Caco-2 (cell line): Measurements from ENCODE around the gene SMCO4. TPM values are rescaled to one million over a fixed set of nuclear protein-coding genes. Genes with fewer than 3 reads are reported as not detected.
"Not testable (repeated sequence)": the region's sequence is repeated elsewhere in the genome, so short reads cannot be mapped to it uniquely, and the experiment has no call there.

Experiments
- BruUV-seq: library from RNA; stranded (reverse); fragments of 400-500 nt; replicated peaks from 2 replicates; lab custom pipeline; 2021; lab: Mats Ljungman, UMichigan
- CTCF ChIA-PET: fragments of 300-600 bp; sonication (Branson Sonifier 250); formaldehyde crosslinking; loops from one replicate; lab custom pipeline; 2022; ENCODE audit warnings: antibody characterized with exemption; lab: Charles Lee
- POLR2A ChIA-PET: fragments of 300-600 bp; sonication (Branson Sonifier 250); formaldehyde crosslinking; loops from one replicate; lab custom pipeline; 2022; ENCODE audit warnings: antibody characterized with exemption; lab: Charles Lee
- DNase-seq, 2 experiments: peaks; one replicate each; pipeline versions ENCODE4 v3.0.0 to v3.0.0-alpha.2; 2020 to 2022
- H3K27me3 ChIP-seq: replicated peaks from 2 replicates; pipeline ENCODE4 v1.6.0; 2011; ENCODE audit warnings: low read length; ENCODE audit not compliant: control insufficient read depth, insufficient read depth
- H3K36me3 ChIP-seq: 2 replicates; pipeline ENCODE4 v1.5.1; 2011; ENCODE audit warnings: low read length; ENCODE audit not compliant: control insufficient read depth, insufficient read depth
- H3K4me1 ChIP-seq: fragments of 250-450 bp; sonication (Bioruptor Pico); 2 replicates; pipeline ENCODE4 v1.5.1; 2020; ENCODE audit warnings: mild to moderate bottlenecking
- H3K4me3 ChIP-seq: 2 replicates; pipeline ENCODE4 v1.5.1; 2011; ENCODE audit warnings: low read depth, mild to moderate bottlenecking, control low read depth, low read length
- H3K9me3 ChIP-seq: fragments of 250-450 bp; sonication (Bioruptor Pico); 2 replicates; pipeline ENCODE4 v1.5.1; 2020; ENCODE audit warnings: mild to moderate bottlenecking, moderate library complexity
- H3K27ac Mint-ChIP-seq: one replicate; pipeline ENCODE4 v1.8.0; 2022; ENCODE audit warnings: mixed read lengths; ENCODE audit not compliant: unreplicated experiment
- H3K27me3 Mint-ChIP-seq: one replicate; pipeline ENCODE4 v1.8.0; 2022; ENCODE audit warnings: mixed read lengths; ENCODE audit not compliant: insufficient read depth, unreplicated experiment
- H3K36me3 Mint-ChIP-seq: one replicate; pipeline ENCODE4 v1.8.0; 2022; ENCODE audit warnings: mild to moderate bottlenecking, mixed read lengths; ENCODE audit not compliant: insufficient read depth, unreplicated experiment
- H3K4me1 Mint-ChIP-seq: one replicate; pipeline ENCODE4 v1.8.0; 2022; ENCODE audit warnings: low read depth, mixed read lengths; ENCODE audit not compliant: unreplicated experiment
- H3K4me3 Mint-ChIP-seq: one replicate; pipeline ENCODE4 v1.8.0; 2022; ENCODE audit warnings: mild to moderate bottlenecking, moderate library complexity, mixed read lengths; ENCODE audit not compliant: unreplicated experiment
- H3K9me3 Mint-ChIP-seq: one replicate; pipeline ENCODE4 v1.8.0; 2022; ENCODE audit warnings: mixed read lengths; ENCODE audit not compliant: unreplicated experiment
- intact Hi-C: fragments of 100-400 bp; cut with micrococcal nuclease; formaldehyde crosslinking; loops from one replicate; pipeline ENCODE4 v1.10.0; 2022; ENCODE audit not compliant: unreplicated experiment
- total RNA-seq: library from RNA; stranded (reverse); gene quantifications from 2 replicates; pipeline ENCODE4 v1.2.3, GENCODE V29; 2022
- TF ChIP-seq, protein P1 (sequence below), 2 experiments: fragments of 200-600 bp in 1 of 2; IDR thresholded peaks; 1 replicate in 1 of 2; 2 replicates in 1 of 2; pipeline versions ENCODE4 v1.5.1 to v1.8.0; 2011 to 2022; ENCODE audit warnings: antibody characterized with exemption in 1 of 2, control low read depth in 1 of 2, inconsistent platforms in 1 of 2, low read depth in 1 of 2, low read length in 1 of 2, mild to moderate bottlenecking in 1 of 2, moderate library complexity in 1 of 2; ENCODE audit not compliant: insufficient read depth in 1 of 2, severe bottlenecking in 1 of 2, unreplicated experiment in 1 of 2

The SMCO4 gene
- total RNA-seq, 1 experiment from 2014 or later = 46.3 TPM

- Mint-ChIP-seq H3K4me3 (no peak overlapping the region), H3K9me3 (no peaks in the 10 kb centered on the region), H3K27ac (no peak overlapping the region), H3K4me1 (no peaks in the 10 kb centered on the region), H3K27me3 (peaks cover 8% of the 10 kb centered on the region), H3K36me3 (no peaks in the 10 kb centered on the region)
- POLR2A ChIA-PET = no interaction called here
- no TSS peak for BruUV-seq
- TF ChIP-seq, protein P1, sequence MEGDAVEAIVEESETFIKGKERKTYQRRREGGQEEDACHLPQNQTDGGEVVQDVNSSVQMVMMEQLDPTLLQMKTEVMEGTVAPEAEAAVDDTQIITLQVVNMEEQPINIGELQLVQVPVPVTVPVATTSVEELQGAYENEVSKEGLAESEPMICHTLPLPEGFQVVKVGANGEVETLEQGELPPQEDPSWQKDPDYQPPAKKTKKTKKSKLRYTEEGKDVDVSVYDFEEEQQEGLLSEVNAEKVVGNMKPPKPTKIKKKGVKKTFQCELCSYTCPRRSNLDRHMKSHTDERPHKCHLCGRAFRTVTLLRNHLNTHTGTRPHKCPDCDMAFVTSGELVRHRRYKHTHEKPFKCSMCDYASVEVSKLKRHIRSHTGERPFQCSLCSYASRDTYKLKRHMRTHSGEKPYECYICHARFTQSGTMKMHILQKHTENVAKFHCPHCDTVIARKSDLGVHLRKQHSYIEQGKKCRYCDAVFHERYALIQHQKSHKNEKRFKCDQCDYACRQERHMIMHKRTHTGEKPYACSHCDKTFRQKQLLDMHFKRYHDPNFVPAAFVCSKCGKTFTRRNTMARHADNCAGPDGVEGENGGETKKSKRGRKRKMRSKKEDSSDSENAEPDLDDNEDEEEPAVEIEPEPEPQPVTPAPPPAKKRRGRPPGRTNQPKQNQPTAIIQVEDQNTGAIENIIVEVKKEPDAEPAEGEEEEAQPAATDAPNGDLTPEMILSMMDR (IDR thresholded peaks at IDR 0.05; ENCODE audit: insufficient read depth in 1 of 2, low read depth in 1 of 2, low read length in 1 of 2, severe bottlenecking in 1 of 2, unreplicated experiment in 1 of 2) = no peak
- Histone ChIP-seq H3K27me3 (peaks cover 1% of the 10 kb centered on the region; the same call in 1 of the 2 replicates), H3K9me3 (no peaks in the 10 kb centered on the region), H3K4me3 (no peak overlapping the region), H3K4me1 (no peaks in the 10 kb centered on the region), H3K36me3 (no peaks in the 10 kb centered on the region)
- intact Hi-C loops = no loop called here
- DNase-seq = no peak
- CTCF ChIA-PET = no interaction called here
Measured at GRCh38 chr11:93464927-93465540, 78.2 kb downstream of the SMCO4 start.

DNA sequence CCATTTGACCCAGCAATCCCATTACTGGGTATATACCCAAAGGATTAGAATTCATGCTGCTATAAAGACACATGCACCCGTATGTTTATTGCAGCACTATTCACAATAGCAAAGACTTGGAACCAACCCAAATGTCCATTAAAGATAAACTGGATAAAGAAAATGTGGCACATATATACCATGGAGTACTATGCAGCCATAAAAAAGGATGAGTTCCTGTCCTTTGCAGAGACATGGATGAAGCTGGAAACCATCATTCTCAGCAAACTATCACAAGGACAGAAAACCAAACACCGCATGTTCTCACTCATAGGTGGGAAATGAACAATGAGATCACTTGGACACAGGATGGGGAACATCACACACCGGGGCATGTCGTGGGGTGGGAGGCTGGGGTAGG lies 79.5 kb downstream of the SMCO4 start:
- H3K27me3 ChIP-seq, BruUV-seq, H3K9me3 ChIP-seq, H3K27ac Mint-ChIP-seq, DNase-seq, H3K4me1 Mint-ChIP-seq, H3K9me3 Mint-ChIP-seq, intact Hi-C loops, H3K4me1 ChIP-seq, H3K4me3 Mint-ChIP-seq, POLR2A ChIA-PET, H3K36me3 ChIP-seq, H3K36me3 Mint-ChIP-seq, H3K4me3 ChIP-seq, CTCF ChIA-PET: not testable (repeated sequence)
- H3K27me3 Mint-ChIP-seq = peaks cover 15% of the 10 kb centered on the region

DNA sequence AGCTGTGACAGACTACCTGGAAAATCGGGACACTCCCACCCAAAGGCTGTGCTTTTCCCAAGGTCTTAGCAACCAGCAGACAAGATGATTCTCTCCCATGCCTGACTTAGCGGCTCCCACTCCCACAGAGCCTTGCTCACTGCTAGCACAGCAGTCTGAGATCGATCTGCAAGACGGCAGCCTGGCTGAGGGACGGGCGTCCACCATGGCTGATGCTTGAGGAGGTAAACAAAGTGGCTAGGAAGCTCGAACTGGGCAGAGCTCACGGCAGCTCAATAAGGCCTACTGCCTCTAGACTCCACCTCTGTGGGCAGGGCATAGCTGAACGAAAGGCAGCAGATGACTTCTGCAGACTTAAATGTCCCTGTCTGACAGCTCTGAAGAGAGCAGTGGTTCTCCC lies 84.9 kb downstream of the SMCO4 start:
- Histone ChIP-seq H3K27me3 (no peaks in the 10 kb centered on the region), H3K36me3 (no peaks in the 10 kb centered on the region), H3K9me3 (no peaks in the 10 kb centered on the region), H3K4me1 (no peaks in the 10 kb centered on the region), H3K4me3 (no peak overlapping the region)
- BruUV-seq = no TSS peak
- Mint-ChIP-seq H3K36me3 (no peaks in the 10 kb centered on the region), H3K9me3 (peaks cover 5% of the 10 kb centered on the region), H3K4me3 (no peak overlapping the region), H3K4me1 (no peaks in the 10 kb centered on the region), H3K27me3 (peaks cover 23% of the 10 kb centered on the region), H3K27ac (no peak overlapping the region)
- intact Hi-C loops = no loop called here
- POLR2A ChIA-PET = no interaction called here
- DNase-seq = no peak
- CTCF ChIA-PET = interaction anchor here (0.6 kb wide), 1 partner anchor 292 kb away, joined by 3 read pairs; no protein-coding TSS in a partner anchor
- TF ChIP-seq, protein P1 (IDR thresholded peaks at IDR 0.05; ENCODE audit: insufficient read depth in 1 of 2, low read depth in 1 of 2, low read length in 1 of 2, severe bottlenecking in 1 of 2, unreplicated experiment in 1 of 2) = no peak
